Cardiac septum (tissue), 1 donor: ENCODE data around the gene DAAM2. TPM values are rescaled to one million over a fixed set of nuclear protein-coding genes. Genes with fewer than 3 reads are reported as not detected.

Source experiments
- DNase-seq: peaks from one replicate; pipeline ENCODE4 v3.0.0-alpha.2; 2020; ENCODE audit warnings: low spot score
- intact Hi-C: fragments of 100-400 bp; cut with DNase I; formaldehyde crosslinking; loops from one replicate; pipeline ENCODE4 v1.14.0; 2022
- total RNA-seq: library from RNA; stranded (reverse); fragmentation: NEBNext Ultra II Directional; extraction: Animal tissue kit (Norgen Biotek cat#: 25700); gene quantifications from one replicate; pipeline ENCODE4 v1.2.1, GENCODE V29; 2021
- donor health status: DM: no; HTN: no; CAD: no.

Gene DAAM2
- total RNA-seq, 1 donor from 2014 or later, result 10.4 TPM

DNA sequence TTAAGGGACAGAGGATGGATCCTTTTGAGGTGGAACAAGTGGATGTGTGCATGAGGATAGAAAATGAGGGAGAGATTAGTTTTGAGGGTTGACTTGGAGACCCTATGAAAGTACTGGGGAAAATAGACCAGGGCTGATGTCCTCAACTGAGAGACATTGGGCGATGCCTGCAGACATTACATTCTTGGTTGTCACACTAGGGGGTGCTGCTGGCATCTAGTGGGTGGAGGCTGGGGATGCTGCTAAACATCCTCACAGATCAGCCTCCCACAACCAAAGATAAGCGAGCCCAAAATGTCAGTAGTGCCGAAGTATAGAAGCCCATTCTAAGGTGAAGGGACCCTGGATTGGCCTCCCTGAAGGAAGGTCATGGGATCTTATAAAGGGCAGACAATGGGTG is 78.8 kb downstream of the DAAM2 start:
- no peak for DNase-seq
- intact Hi-C loops, result no loop called here

- DNase-seq, result no peak
- intact Hi-C loops, result no loop called here
Measured at GRCh38 chr6:39873439-39873838, 81.3 kb downstream of the DAAM2 start.

DNA sequence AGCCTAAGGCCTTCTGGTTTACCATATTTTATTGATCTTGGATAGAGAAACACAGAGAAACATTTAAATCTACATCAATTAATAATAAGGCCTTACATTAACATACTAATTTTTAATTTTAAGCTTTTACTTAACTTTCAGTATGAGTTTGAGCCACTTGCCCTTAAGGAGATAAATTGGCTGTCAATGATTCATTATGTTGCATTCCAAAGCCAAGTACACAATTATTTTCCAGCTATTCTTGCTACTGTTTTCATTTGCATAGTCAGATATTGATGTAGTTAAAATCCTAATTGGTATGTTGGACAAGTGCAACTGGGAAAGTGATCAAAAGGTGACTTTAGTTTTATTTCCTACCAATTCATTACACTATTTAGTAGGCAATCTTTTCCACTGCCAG is 83.9 kb downstream of the DAAM2 start:
- intact Hi-C loops, result no loop called here

GRCh38 chr6:39876826-39877225 is 84.7 kb downstream of the DAAM2 start:
- no peak for DNase-seq

More for the DNA sequence above, 83.9 kb downstream of the DAAM2 start:
- no peak for DNase-seq

DNA sequence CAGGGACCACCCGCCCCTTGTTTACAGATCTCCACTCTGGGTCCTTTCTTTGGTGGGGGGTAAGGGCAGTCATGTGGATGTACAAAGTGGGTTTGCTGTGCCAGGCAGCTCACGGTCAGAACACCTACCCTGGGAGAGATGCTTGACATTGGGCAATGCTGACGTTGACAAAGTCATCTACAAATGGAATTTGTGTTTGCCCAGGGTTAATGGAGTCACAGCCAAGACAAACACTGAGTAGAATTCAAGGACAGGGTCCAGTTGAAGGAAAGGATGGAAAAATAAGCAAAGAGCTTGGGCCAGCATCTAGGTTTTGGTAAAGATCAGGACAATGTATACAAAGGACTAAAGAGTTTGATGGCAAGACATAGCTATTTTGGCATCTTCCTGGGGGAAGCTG is 87.4 kb downstream of the DAAM2 start:
- no peak for DNase-seq
- intact Hi-C loops, result no loop called here

More at GRCh38 chr6:39876826-39877225, 84.7 kb downstream of the DAAM2 start:
- intact Hi-C loops, result no loop called here

- intact Hi-C loops, result loop anchor here (10.0 kb wide), 1 partner anchor 336 kb away; no protein-coding TSS in a partner anchor
- no peak for DNase-seq
Measured at GRCh38 chr6:39880594-39880993, 88.4 kb downstream of the DAAM2 start.

- intact Hi-C loops, result loop anchor here (10.0 kb wide), 1 partner anchor 337 kb away; no protein-coding TSS in a partner anchor
- DNase-seq, result no peak
Measured at GRCh38 chr6:39881851-39882530, 89.8 kb downstream of the DAAM2 start.

DNA sequence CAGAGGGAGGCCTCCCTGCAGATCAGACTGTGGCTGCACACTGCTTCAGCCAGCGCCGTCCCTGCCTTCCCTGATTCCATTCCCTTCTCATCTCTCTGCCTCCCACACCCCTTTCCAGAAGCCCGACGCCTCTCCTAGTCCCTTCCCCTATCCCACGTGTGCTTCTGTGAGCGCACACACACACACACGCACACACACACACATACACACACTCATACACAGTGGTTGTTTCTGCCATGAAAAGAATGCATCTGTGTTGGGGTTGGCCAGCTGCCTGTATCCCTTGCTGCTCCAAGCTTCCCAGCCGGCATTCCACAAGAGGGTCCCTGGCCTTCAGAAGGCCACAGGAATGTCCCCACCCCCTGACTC is 90.3 kb downstream of the DAAM2 start:
- DNase-seq, result no peak
- intact Hi-C loops, result loop anchor here (10.0 kb wide), 1 partner anchor 338 kb away; no protein-coding TSS in a partner anchor

DNA sequence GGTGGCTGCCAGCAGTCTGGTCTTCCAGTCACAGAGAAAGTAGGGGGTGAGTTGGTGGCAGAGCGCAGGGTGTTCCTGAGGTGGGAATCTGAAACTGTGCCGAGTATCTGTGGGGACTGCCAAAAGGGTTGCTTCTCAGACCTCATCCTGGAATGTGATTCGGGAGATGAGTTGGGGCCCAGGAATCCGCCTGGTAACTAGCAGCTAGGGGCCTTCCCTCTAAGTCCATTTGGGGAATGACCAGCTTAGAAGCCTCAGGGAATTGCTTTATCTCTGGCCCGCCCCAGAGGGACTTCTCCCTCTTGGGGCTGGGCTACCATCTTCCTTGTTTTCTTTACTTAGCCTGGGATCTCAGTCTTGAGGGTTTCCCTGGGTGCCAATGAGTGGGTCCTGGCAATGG is 92.5 kb downstream of the DAAM2 start:
- DNase-seq, result peak; percentile 26
- intact Hi-C loops, result loop anchor here (10.0 kb wide), 1 partner anchor 340 kb away; no protein-coding TSS in a partner anchor

DNA sequence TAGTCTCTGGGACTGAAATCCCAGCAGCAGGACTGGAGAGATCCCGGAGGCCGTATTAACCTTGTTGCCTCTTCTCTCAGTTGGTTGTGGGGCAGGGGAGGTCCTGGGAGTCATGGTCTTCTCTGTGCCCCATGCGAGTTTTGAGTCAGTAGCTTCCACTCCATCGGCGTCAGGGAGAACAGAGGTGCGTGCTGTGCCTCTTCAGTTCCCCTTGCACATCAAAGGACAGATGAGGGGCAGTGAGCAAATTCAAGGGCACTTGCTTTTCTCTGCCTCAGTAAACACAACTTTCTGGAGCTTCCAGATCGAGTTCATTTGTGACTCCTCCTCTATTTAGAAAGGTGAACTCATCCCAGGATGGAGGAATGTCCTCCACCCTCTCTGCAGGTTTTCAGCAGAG is 93.5 kb downstream of the DAAM2 start:
- DNase-seq, result no peak
- intact Hi-C loops, result loop anchor here (10.0 kb wide), 1 partner anchor 341 kb away; no protein-coding TSS in a partner anchor

DNA sequence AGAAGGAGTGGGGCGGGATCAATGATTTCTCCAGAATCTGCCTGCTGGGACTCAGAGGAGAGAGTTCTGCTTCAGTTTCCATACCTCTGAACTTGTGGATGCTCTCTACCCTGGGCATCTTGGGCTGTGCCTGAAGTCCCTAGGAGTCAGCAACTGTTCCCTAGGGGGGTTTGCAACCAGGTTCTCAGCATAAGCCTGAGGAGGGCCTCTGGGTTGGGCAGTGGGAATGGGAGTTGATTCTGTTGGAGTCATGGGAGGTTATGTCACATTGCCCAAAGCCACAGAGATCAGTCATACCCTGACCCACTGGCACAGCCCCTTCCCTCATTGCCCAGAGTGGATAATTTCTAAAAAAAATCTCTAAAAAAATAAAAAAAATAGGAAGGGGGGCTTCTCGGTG is 94.7 kb downstream of the DAAM2 start:
- intact Hi-C loops, result loop anchor here (10.0 kb wide), 1 partner anchor 342 kb away; no protein-coding TSS in a partner anchor
- peak; percentile 15 for DNase-seq

GRCh38 chr6:39887692-39888450 is 95.7 kb downstream of the DAAM2 start:
- peak; percentile 93 for DNase-seq
- intact Hi-C loops, result loop anchor here (10.0 kb wide), 1 partner anchor 343 kb away; no protein-coding TSS in a partner anchor

DNA sequence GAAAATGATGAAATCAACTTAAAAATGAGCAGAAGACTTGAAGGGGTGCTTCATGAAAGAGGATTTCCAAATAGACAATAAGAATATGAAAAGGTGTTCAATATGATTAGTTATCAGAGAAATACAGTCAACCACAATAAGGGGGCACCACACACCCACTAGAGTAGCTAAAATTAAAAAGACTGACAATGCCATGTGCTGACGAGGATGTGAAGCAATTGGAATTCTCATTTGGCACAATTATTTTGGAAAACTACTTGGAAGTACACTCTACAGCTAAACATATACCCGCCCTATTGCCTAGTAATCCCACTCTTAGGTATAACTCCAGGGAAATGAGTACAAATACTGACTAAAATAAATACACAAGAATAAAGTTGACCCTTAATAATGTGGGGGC is 97.1 kb downstream of the DAAM2 start:
- DNase-seq, result no peak
- intact Hi-C loops, result loop anchor here (10.0 kb wide), 1 partner anchor 344 kb away; no protein-coding TSS in a partner anchor

- peak; percentile 74 for DNase-seq
- intact Hi-C loops, result loop anchor here (5.0 kb wide), 1 partner anchor 514 kb away; no protein-coding TSS in a partner anchor
Measured at GRCh38 chr6:39891353-39891752, 99.2 kb downstream of the DAAM2 start.

GRCh38 chr6:39891976-39892375 is 99.8 kb downstream of the DAAM2 start:
- intact Hi-C loops, result loop anchor here (2.0 to 5.0 kb wide), 2 partner anchors 27 to 515 kb away; no protein-coding TSS in a partner anchor
- no peak for DNase-seq

DNA sequence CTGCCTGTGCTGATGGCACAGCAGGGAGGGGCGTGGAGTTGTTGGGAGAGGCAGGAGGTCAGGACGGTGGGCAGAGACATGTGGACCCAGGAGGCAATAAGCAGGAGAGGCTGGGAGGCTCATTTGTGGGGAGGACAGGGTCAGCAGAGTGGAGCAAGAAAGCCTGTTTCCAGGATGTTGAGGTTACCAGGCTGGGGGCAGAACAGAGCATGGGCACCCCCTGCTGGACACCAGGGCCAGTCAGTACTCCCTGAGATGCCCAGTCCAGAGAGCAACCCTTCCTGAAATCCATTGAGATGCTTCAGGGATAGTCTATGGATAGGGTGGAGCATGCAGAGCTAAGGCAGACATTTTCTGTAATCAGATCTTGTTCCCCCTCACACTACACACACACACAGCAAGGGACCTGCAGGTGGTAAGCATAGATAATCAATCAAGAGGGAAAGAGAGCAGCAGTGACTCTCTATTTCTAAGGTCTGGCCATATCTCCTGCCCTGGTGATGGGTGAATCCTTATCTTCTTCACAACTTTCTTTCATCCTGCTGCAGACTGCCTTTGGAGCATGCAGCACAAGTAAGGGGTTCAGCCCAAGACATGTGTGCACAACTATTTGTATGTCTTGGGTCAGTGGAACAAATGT is 100.4 kb downstream of the DAAM2 start:
- DNase-seq, result peak; percentile 81
- intact Hi-C loops, result loop anchor here (2.0 to 5.0 kb wide), 2 partner anchors 28 to 515 kb away; no protein-coding TSS in a partner anchor

DNA sequence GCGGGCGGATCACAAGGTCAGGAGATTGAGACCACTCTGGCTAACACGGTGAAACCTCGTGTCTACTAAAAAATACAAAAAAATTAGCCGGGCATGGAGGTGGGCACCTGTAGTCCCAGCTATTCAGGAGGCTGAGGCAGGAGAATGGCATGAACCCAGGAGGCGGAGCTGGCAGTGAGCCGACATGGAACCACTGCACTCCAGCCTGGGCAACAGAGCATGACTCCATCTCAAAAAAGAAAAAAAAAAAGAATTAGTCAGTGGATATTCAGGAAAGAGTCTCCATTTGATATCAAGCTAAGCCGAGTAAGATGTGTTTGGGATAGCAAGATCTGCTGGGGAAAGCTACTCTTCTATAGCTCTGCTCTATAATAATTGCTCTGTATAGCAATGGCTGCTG is 101.1 kb downstream of the DAAM2 start:
- DNase-seq, result no peak

DNA sequence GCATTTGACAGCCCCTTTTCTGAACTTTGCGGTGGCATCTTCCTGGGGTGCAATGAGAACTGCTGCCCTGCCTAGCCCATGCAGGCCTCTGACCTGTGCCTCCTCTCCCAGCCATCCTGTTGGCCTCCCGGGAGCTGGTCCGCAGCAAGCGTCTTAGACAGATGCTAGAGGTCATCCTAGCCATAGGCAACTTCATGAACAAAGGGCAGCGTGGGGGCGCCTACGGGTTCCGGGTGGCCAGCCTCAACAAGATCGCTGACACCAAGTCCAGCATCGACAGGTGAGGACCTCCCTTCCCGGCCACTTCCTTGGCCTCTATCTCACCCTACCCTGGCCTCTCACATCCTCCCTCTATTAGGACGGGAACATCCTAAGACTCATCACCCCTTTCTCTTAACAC is 104.5 kb downstream of the DAAM2 start:
- intact Hi-C loops, result no loop called here
- DNase-seq, result peak; percentile 56

More for the DNA sequence above, 101.1 kb downstream of the DAAM2 start:
- intact Hi-C loops, result loop anchor here (2.0 to 5.0 kb wide), 2 partner anchors 28 to 516 kb away; no protein-coding TSS in a partner anchor

DNA sequence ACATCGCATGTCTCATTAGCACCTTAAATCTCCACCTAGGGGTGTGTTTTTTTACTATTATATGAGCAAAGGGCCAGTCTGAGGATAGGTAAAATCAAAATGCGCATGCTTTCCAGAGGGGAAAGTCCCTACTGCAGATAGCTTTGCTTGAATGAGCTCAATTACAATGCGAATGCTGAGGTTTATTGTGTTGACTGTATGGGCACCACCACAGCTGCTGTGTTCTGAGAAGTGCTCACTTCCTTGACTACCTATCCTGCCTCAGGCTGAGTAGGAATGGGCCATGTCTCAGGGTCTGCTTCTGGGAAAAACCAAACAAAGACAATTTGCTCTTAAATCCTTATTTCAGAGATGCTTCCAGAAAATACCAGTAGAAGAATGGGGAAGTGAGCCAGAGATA is 105.5 kb downstream of the DAAM2 start:
- intact Hi-C loops, result no loop called here
- no peak for DNase-seq

GRCh38 chr6:39898625-39899024 is 106.4 kb downstream of the DAAM2 start:
- DNase-seq, result peak; percentile 44
- intact Hi-C loops, result no loop called here
